Measurements from ENCODE around the gene TRIML2.
"Not testable (repeated sequence)": the region's sequence is repeated elsewhere in the genome, so short reads cannot be mapped to it uniquely, and the experiment has no call there.

Gene TRIML2

GRCh38 chr4:188106454-188106853, 2.9 kb downstream of the TRIML2 start:
- no peak for DNase-seq (ENCODE audit: low spot score)

GRCh38 chr4:188092824-188093223, 16.6 kb downstream of the TRIML2 start:
- no peak for DNase-seq (ENCODE audit: low spot score)

GRCh38 chr4:188086858-188087257, 22.5 kb downstream of the TRIML2 start:
- no peak for DNase-seq (ENCODE audit: low spot score)

- DNase-seq (ENCODE audit: low spot score) = no peak
Measured at GRCh38 chr4:188082796-188083195, 26.6 kb downstream of the TRIML2 start.

- DNase-seq (ENCODE audit: low spot score) = no peak
Measured at GRCh38 chr4:188078116-188078515, 31.3 kb downstream of the TRIML2 start.

- no peak for DNase-seq (ENCODE audit: low spot score)
Measured at GRCh38 chr4:188076169-188076568, 33.2 kb downstream of the TRIML2 start.

GRCh38 chr4:188061083-188061482, 48.3 kb downstream of the TRIML2 start:
- DNase-seq (ENCODE audit: low spot score) = no peak

- no peak for DNase-seq (ENCODE audit: low spot score)
Measured at GRCh38 chr4:188053302-188053701, 56.1 kb downstream of the TRIML2 start.

- DNase-seq (ENCODE audit: low spot score) = no peak
Measured at GRCh38 chr4:188046657-188047056, 62.7 kb downstream of the TRIML2 start.

GRCh38 chr4:188045461-188045860, 63.9 kb downstream of the TRIML2 start:
- DNase-seq (ENCODE audit: low spot score) = not testable (repeated sequence)

GRCh38 chr4:188043154-188043553, 66.2 kb downstream of the TRIML2 start:
- DNase-seq (ENCODE audit: low spot score) = no peak

GRCh38 chr4:188042191-188042590, 67.2 kb downstream of the TRIML2 start:
- DNase-seq (ENCODE audit: low spot score) = no peak

- no peak for DNase-seq (ENCODE audit: low spot score)
Measured at GRCh38 chr4:188041721-188042120, 67.7 kb downstream of the TRIML2 start.

Measured in AG08396 (cell line).